CD4-positive, alpha-beta T cell (primary cell): ENCODE results near the gene CRACR2A. TPM values are rescaled to one million over a fixed set of nuclear protein-coding genes. Genes with fewer than 3 reads are reported as not detected.

ENCODE experiments used
- ATAC-seq: fragments of 200-7000 bp; cut with Tn5 transposase; one replicate; pipeline ENCODE4 v1.10.0; 2022; ENCODE audit warnings: mild to moderate bottlenecking; ENCODE audit not compliant: poor library complexity
- CTCF ChIA-PET: fragments of 350-600 bp; sonication (Branson Sonifier 250); formaldehyde crosslinking; loops from one replicate; lab custom pipeline; 2021; ENCODE audit warnings: antibody characterized with exemption, inconsistent platforms; lab: Charles Lee
- POLR2A ChIA-PET: fragments of 350-600 bp; sonication (Branson Sonifier 250); formaldehyde crosslinking; loops from one replicate; lab custom pipeline; 2021; ENCODE audit warnings: antibody characterized with exemption, inconsistent platforms; lab: Charles Lee
- DNase-seq, 14 experiments: peaks; one replicate each; pipeline ENCODE4 v3.0.0-alpha.2; 2013 to 2020; ENCODE audit warnings: mixed read lengths in 2 of 14
- H3K27ac ChIP-seq, 2 donors: one replicate each; pipeline versions ENCODE4 v1.5.1 to v1.7.0; 2013; ENCODE audit warnings: low read length in 2 of 2, low read depth in 1 of 2, mild to moderate bottlenecking in 1 of 2
- H3K27me3 ChIP-seq, 2 experiments: 1 replicate in 1 of 2; 2 replicates in 1 of 2; pipeline versions ENCODE4 v1.6.1 to v1.7.0; 2013; ENCODE audit warnings: low read length in 2 of 2, control low read depth in 1 of 2, mild to moderate bottlenecking in 1 of 2, moderate library complexity in 1 of 2; ENCODE audit not compliant: insufficient read depth in 2 of 2, control insufficient read depth in 1 of 2
- H3K36me3 ChIP-seq: one replicate; pipeline ENCODE4 v1.6.1; 2013; ENCODE audit warnings: low read length, control low read depth; ENCODE audit not compliant: insufficient read depth
- H3K4me1 ChIP-seq: one replicate; pipeline ENCODE4 v1.6.1; 2013; ENCODE audit warnings: low read length, control low read depth; ENCODE audit not compliant: insufficient read depth
- H3K4me3 ChIP-seq: one replicate; pipeline ENCODE4 v1.5.1; 2013; ENCODE audit warnings: mild to moderate bottlenecking, low read length, moderate library complexity
- H3K9me3 ChIP-seq, 2 experiments: 1 replicate in 1 of 2; 2 replicates in 1 of 2; pipeline versions ENCODE4 v1.6.1 to v1.7.0; 2013; ENCODE audit warnings: low read length in 2 of 2, mild to moderate bottlenecking in 2 of 2, control low read depth in 1 of 2, moderate library complexity in 1 of 2; ENCODE audit not compliant: control insufficient read depth in 1 of 2, insufficient read depth in 1 of 2
- H3K27ac Mint-ChIP-seq: one replicate; pipeline ENCODE4 v1.8.0; 2020; ENCODE audit warnings: mixed read lengths
- H3K27me3 Mint-ChIP-seq: one replicate; pipeline ENCODE4 v1.8.0; 2021; ENCODE audit warnings: mixed read lengths
- H3K36me3 Mint-ChIP-seq: one replicate; pipeline ENCODE4 v1.8.0; 2021; ENCODE audit warnings: low read depth, mixed read lengths
- H3K4me1 Mint-ChIP-seq: one replicate; pipeline ENCODE4 v1.8.0; 2021; ENCODE audit warnings: low read depth, mixed read lengths
- H3K4me3 Mint-ChIP-seq: one replicate; pipeline ENCODE4 v1.8.0; 2020; ENCODE audit warnings: mild to moderate bottlenecking, mixed read lengths
- H3K9me3 Mint-ChIP-seq: one replicate; pipeline ENCODE4 v1.8.0; 2020; ENCODE audit warnings: mixed read lengths
- intact Hi-C, 2 experiments: fragments of 100-400 bp; cut with DNase I in 1 of 2; cut with micrococcal nuclease in 1 of 2; formaldehyde crosslinking; loops; one replicate each; pipeline versions ENCODE4 v1.15.1 to v1.9.0; 2023 to 2025; cut with DNase I, micrococcal nuclease
- total RNA-seq, 174 experiments: library from RNA in 2 of 174; stranded (reverse) in 2 of 174; gene quantifications; one replicate each; pipeline ENCODE4 v1.2.3 and lab custom pipeline; 2021 to 2026
- TF ChIP-seq, protein P1 (sequence below): fragments of 200-600 bp; IDR thresholded peaks from one replicate; pipeline ENCODE4 v1.8.0; 2022; ENCODE audit warnings: antibody characterized with exemption, mild to moderate bottlenecking

CRACR2A gene
- total RNA-seq, 2 experiments from 2014 or later, result 23.5 to 27.5 TPM

DNA sequence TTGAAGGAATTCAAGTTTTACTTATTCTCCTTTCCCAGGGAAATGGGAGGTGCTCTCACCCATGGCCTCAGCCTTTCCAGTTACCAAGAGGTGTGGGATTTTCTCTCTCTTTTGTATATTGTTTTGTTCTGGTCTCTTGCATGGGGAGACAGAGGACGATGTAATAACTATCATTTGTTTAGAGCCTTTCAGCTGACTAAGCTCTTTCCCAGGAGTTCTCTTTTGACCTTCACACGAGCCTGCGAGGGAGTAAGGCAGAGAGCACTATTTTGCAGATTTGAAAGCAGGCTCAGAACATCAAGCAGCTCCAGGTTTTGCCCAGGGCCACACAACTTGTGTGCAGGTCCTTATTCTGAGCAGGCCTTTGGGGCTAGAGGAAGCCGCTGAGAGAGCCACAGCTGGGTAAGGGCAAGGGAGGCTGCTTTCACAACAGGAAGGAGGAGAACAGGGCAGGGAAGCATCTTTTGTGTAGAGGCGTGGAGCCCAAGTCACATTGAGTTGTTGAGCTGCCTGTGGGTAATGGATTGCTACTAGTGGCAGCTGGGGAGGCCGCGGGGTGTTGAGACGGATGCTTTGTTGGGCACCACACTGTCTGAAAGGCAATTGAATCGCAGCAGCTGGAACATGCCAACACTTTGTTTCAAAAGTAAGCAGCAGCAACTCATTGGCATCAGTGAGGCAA, 145.7 kb downstream of the CRACR2A start:
- H3K27ac Mint-ChIP-seq, result no peak overlapping the region
- no peak for DNase-seq
- Histone ChIP-seq H3K27me3 (no peaks in the 10 kb centered on the region), H3K27ac (no peak overlapping the region), H3K9me3 (peaks cover 0 to 3% of the 10 kb centered on the region in 2 experiments), H3K4me1 (peaks cover 5% of the 10 kb centered on the region), H3K36me3 (peaks cover 18% of the 10 kb centered on the region), H3K4me3 (no peak overlapping the region)
- ATAC-seq, result no peak
- peaks cover 2% of the 10 kb centered on the region for H3K9me3 Mint-ChIP-seq
- no peaks in the 10 kb centered on the region for H3K27me3 Mint-ChIP-seq
- peaks cover 50% of the 10 kb centered on the region for H3K36me3 Mint-ChIP-seq
- TF ChIP-seq, protein P1, sequence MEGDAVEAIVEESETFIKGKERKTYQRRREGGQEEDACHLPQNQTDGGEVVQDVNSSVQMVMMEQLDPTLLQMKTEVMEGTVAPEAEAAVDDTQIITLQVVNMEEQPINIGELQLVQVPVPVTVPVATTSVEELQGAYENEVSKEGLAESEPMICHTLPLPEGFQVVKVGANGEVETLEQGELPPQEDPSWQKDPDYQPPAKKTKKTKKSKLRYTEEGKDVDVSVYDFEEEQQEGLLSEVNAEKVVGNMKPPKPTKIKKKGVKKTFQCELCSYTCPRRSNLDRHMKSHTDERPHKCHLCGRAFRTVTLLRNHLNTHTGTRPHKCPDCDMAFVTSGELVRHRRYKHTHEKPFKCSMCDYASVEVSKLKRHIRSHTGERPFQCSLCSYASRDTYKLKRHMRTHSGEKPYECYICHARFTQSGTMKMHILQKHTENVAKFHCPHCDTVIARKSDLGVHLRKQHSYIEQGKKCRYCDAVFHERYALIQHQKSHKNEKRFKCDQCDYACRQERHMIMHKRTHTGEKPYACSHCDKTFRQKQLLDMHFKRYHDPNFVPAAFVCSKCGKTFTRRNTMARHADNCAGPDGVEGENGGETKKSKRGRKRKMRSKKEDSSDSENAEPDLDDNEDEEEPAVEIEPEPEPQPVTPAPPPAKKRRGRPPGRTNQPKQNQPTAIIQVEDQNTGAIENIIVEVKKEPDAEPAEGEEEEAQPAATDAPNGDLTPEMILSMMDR, result no peak
- CTCF ChIA-PET, result no interaction called here
- POLR2A ChIA-PET, result no interaction called here
- intact Hi-C loops, result no loop called here
- no peaks in the 10 kb centered on the region for H3K4me1 Mint-ChIP-seq
- no peak overlapping the region for H3K4me3 Mint-ChIP-seq

DNA sequence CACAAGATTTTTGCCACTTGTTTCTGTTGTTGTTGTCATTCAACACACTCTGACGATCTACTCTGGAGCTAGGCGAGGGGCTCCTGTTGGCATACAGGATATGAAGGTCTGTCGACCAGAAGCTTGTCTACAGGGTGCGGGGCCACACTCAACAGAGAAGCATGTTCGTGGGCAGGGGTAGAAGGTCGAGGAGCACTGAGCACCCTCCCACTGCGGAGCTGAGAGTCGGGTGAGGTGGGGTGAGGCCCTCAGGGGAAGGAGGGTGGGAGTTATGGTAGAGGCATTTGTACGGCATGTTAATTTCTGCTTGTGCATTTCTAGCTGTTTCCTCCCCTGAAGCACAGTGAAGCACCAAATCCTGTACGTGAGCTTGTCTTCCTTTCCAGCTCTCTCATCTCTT, 146.8 kb downstream of the CRACR2A start:
- ChIA-PET CTCF (no interaction called here), POLR2A (no interaction called here)
- H3K4me3 ChIP-seq, result no peak overlapping the region
- H3K4me3 Mint-ChIP-seq, result no peak overlapping the region
- H3K4me1 ChIP-seq, result peaks cover 5% of the 10 kb centered on the region
- H3K4me1 Mint-ChIP-seq, result no peaks in the 10 kb centered on the region
- H3K27me3 Mint-ChIP-seq, result no peaks in the 10 kb centered on the region
- H3K27ac ChIP-seq, result no peak overlapping the region
- no peaks in the 10 kb centered on the region for H3K9me3 Mint-ChIP-seq
- peaks cover 14% of the 10 kb centered on the region for H3K36me3 ChIP-seq
- no peaks in the 10 kb centered on the region for H3K27me3 ChIP-seq
- TF ChIP-seq, protein P1, result no peak
- peaks cover 39% of the 10 kb centered on the region for H3K36me3 Mint-ChIP-seq
- H3K9me3 ChIP-seq, result peaks cover 0 to 3% of the 10 kb centered on the region in 2 experiments
- H3K27ac Mint-ChIP-seq, result no peak overlapping the region
- no peak for ATAC-seq
- intact Hi-C loops, result no loop called here
- DNase-seq, result no peak

DNA sequence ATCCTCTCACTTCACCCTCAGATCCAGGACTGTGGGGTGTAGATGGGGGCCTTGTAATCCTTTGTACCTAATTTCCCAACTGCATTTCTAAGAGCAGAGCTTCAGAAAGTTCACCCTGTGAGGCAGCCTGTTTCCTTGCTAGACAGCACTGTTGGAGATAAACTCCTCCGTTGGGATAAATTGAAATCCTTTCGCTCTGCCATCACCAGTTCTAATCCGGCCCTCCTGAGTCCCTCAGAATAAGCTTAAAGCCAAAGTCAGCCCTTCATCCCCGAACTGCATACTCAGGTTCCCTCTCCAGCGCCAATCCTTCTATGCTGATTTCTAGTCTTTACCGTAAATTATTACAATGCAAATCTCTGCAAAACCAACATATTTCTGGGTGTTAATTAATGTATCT, 147.2 kb downstream of the CRACR2A start:
- no peaks in the 10 kb centered on the region for H3K27me3 ChIP-seq
- H3K9me3 Mint-ChIP-seq, result no peaks in the 10 kb centered on the region
- H3K27ac ChIP-seq, result no peak overlapping the region
- DNase-seq (no peak), ATAC-seq (no peak)
- H3K4me3 Mint-ChIP-seq, result no peak overlapping the region
- ChIA-PET CTCF (no interaction called here), POLR2A (no interaction called here)
- H3K36me3 Mint-ChIP-seq, result peaks cover 36% of the 10 kb centered on the region
- intact Hi-C loops, result no loop called here
- no peak overlapping the region for H3K27ac Mint-ChIP-seq
- H3K36me3 ChIP-seq, result peaks cover 14% of the 10 kb centered on the region
- H3K4me1 Mint-ChIP-seq, result no peaks in the 10 kb centered on the region
- TF ChIP-seq, protein P1, result no peak
- H3K4me3 ChIP-seq, result no peak overlapping the region
- peaks cover 0 to under 1% of the 10 kb centered on the region in 2 experiments for H3K9me3 ChIP-seq
- peaks cover 5% of the 10 kb centered on the region for H3K4me1 ChIP-seq
- no peaks in the 10 kb centered on the region for H3K27me3 Mint-ChIP-seq
